Neuronal stem cell (in vitro differentiated cells): ENCODE data around the gene KNSTRN.

Source experiments
- DNase-seq: peaks from one replicate; pipeline ENCODE4 v3.0.0-alpha.2; 2013; ENCODE audit warnings: low spot score
- H2AFZ ChIP-seq: one replicate; pipeline ENCODE4 v1.6.1; 2013; ENCODE audit warnings: mild to moderate bottlenecking, low read length, inconsistent platforms
- H2AK5ac ChIP-seq: 2 replicates; pipeline ENCODE4 v1.6.1; 2013; ENCODE audit warnings: low read depth, mild to moderate bottlenecking, inconsistent platforms, low read length, moderate library complexity, mixed read lengths
- H2BK120ac ChIP-seq: 2 replicates; pipeline ENCODE4 v1.6.1; 2013; ENCODE audit warnings: low read depth, mild to moderate bottlenecking, inconsistent platforms, low read length, moderate library complexity, mixed read lengths
- H2BK12ac ChIP-seq: one replicate; pipeline ENCODE4 v1.6.1; 2013; ENCODE audit warnings: low read length, inconsistent platforms
- H2BK15ac ChIP-seq: 2 replicates; pipeline ENCODE4 v1.6.1; 2013; ENCODE audit warnings: mild to moderate bottlenecking, low read length, inconsistent platforms, mixed read lengths
- H2BK5ac ChIP-seq: one replicate; pipeline ENCODE4 v1.6.1; 2013; ENCODE audit warnings: inconsistent platforms, mild to moderate bottlenecking, low read length, moderate library complexity
- H3K14ac ChIP-seq: one replicate; pipeline ENCODE4 v1.6.1; 2013; ENCODE audit warnings: low read length, inconsistent platforms
- H3K18ac ChIP-seq: 2 replicates; pipeline ENCODE4 v1.6.1; 2013; ENCODE audit warnings: low read length, inconsistent platforms
- H3K23ac ChIP-seq: 2 replicates; pipeline ENCODE4 v1.6.1; 2013; ENCODE audit warnings: low read depth, mild to moderate bottlenecking, mixed read lengths, low read length, inconsistent platforms; ENCODE audit not compliant: poor library complexity
- H3K27ac ChIP-seq: replicated peaks from 3 replicates; pipeline ENCODE4 v1.5.1; 2013; ENCODE audit warnings: low read length, inconsistent platforms
- H3K27me3 ChIP-seq, 3 experiments: 2 replicates each; pipeline ENCODE4 v1.6.1; 2013; ENCODE audit warnings: low read length in 3 of 3, mild to moderate bottlenecking in 2 of 3, inconsistent platforms in 1 of 3, low read depth in 1 of 3, mixed read lengths in 1 of 3, moderate library complexity in 1 of 3; ENCODE audit not compliant: control insufficient read depth in 3 of 3, insufficient read depth in 3 of 3
- H3K36me3 ChIP-seq, 2 donors: replicated peaks in 1 of 2; 2 replicates each; pipeline ENCODE4 v1.6.1; 2013; ENCODE audit warnings: low read length in 2 of 2; ENCODE audit not compliant: control insufficient read depth in 2 of 2, insufficient read depth in 2 of 2
- H3K4ac ChIP-seq: 2 replicates; pipeline ENCODE4 v1.6.1; 2013; ENCODE audit warnings: inconsistent platforms, mild to moderate bottlenecking, low read length, moderate library complexity
- H3K4me1 ChIP-seq, 2 donors: 1 replicate in 1 of 2; 2 replicates in 1 of 2; pipeline ENCODE4 v1.6.1; 2013; ENCODE audit warnings: low read length in 2 of 2, low read depth in 1 of 2; ENCODE audit not compliant: control insufficient read depth in 2 of 2, insufficient read depth in 1 of 2
- H3K4me2 ChIP-seq: one replicate; pipeline ENCODE4 v1.6.1; 2013; ENCODE audit warnings: mild to moderate bottlenecking, low read length, inconsistent platforms; ENCODE audit not compliant: insufficient read depth, poor library complexity, severe bottlenecking
- H3K4me3 ChIP-seq, 2 donors: 2 replicates each; pipeline ENCODE4 v1.5.1; 2013; ENCODE audit warnings: low read length in 2 of 2, mild to moderate bottlenecking in 2 of 2, inconsistent platforms in 1 of 2, moderate library complexity in 1 of 2
- H3K79me1 ChIP-seq: one replicate; pipeline ENCODE4 v1.6.1; 2013; ENCODE audit warnings: low read depth, mild to moderate bottlenecking, inconsistent platforms, low read length, moderate library complexity
- H3K9ac ChIP-seq: one replicate; pipeline ENCODE4 v1.6.1; 2013; ENCODE audit warnings: mild to moderate bottlenecking, low read depth, low read length, inconsistent platforms; ENCODE audit not compliant: poor library complexity
- H3K9me3 ChIP-seq, 2 donors: replicated peaks in 1 of 2; 2 replicates each; pipeline versions ENCODE3 to v1.6.1; 2013; ENCODE audit warnings: low read length in 2 of 2, mild to moderate bottlenecking in 2 of 2, inconsistent platforms in 1 of 2, low read depth in 1 of 2, mixed read lengths in 1 of 2, moderate library complexity in 1 of 2; ENCODE audit not compliant: control insufficient read depth in 2 of 2, insufficient read depth in 1 of 2
- H4K8ac ChIP-seq: one replicate; pipeline ENCODE4 v1.6.1; 2013; ENCODE audit warnings: low read depth, mild to moderate bottlenecking, inconsistent platforms, low read length, moderate library complexity
- H4K91ac ChIP-seq: one replicate; pipeline ENCODE4 v1.6.1; 2013; ENCODE audit warnings: low read length, low read depth, mild to moderate bottlenecking, inconsistent platforms; ENCODE audit not compliant: poor library complexity
- WGBS, 2 donors: extraction: QIAGEN DNeasy Blood & Tissue Kit; methylation state at CpG; one replicate each; pipeline ENCODE4 v1.1.7; 2013; ENCODE audit warnings: missing lambda C conversion rate in 2 of 2, mixed read lengths in 1 of 2; ENCODE audit not compliant: insufficient read length in 2 of 2, insufficient replicate concordance in 1 of 2; ENCODE audit errors: extremely low coverage in 2 of 2; 5-methylcytosine and 5-hydroxymethylcytosine counted together

The KNSTRN gene

DNA sequence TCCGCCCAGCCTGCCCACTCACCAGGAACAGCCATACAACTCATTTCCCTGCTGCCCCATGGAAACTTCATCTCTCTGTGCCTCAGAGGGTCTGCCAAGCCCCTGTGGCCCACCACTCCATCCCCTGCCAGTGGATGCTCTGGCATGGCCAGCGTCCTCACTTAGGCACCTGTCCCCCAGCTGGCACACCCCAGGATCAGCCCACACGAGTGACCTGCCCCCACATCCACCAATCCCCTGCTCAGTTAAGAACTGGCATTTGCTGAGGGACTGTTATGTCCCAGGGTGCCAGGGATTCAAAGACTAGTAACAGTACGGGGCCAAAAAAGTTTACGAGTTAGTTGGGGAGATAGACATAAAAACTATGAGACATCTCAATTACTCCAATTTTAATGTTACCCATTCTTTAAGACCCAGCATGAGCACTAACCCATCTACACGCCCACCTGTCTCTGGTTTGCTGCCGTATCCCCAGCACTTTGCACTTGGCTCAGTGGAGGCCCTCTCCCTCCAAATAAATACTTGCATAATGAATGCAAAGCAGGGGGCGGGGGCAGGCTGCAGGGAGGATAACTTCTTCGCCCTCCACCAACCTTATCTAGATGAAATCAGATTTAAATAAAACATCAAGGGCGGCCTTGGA is 46.7 kb downstream of the KNSTRN start:
- no peak overlapping the region for H3K9ac ChIP-seq
- WGBS, 2 donors, result no CpG with 5 or more reads among the region's 10 CpGs
- no peak overlapping the region for H3K4me3 ChIP-seq
- H3K4ac ChIP-seq, result no peak overlapping the region
- H3K9me3 ChIP-seq, result no peaks in the 10 kb centered on the region
- H3K18ac ChIP-seq, result no peak overlapping the region
- H3K4me2 ChIP-seq, result no peak overlapping the region
- H2AK5ac ChIP-seq, result peak overlapping the region; percentile 5
- H3K23ac ChIP-seq, result peak overlapping the region; percentile 1
- H4K91ac ChIP-seq, result no peak overlapping the region
- H3K36me3 ChIP-seq, result peaks cover 0 to 2% of the 10 kb centered on the region in 2 donors
- H2BK15ac ChIP-seq, result no peak overlapping the region
- no peak overlapping the region for H3K14ac ChIP-seq
- H2AFZ ChIP-seq, result no peak overlapping the region
- H3K79me1 ChIP-seq, result no peaks in the 10 kb centered on the region
- H2BK120ac ChIP-seq, result no peak overlapping the region
- no peak for DNase-seq
- H2BK12ac ChIP-seq, result no peak overlapping the region
- H3K27ac ChIP-seq, result no peak overlapping the region
- no peak overlapping the region for H2BK5ac ChIP-seq
- H3K4me1 ChIP-seq, result peaks cover 0 to 2% of the 10 kb centered on the region in 2 donors
- no peak overlapping the region for H4K8ac ChIP-seq
- H3K27me3 ChIP-seq, result peaks cover 0 to 7% (median 4%) of the 10 kb centered on the region in 3 experiments

DNA sequence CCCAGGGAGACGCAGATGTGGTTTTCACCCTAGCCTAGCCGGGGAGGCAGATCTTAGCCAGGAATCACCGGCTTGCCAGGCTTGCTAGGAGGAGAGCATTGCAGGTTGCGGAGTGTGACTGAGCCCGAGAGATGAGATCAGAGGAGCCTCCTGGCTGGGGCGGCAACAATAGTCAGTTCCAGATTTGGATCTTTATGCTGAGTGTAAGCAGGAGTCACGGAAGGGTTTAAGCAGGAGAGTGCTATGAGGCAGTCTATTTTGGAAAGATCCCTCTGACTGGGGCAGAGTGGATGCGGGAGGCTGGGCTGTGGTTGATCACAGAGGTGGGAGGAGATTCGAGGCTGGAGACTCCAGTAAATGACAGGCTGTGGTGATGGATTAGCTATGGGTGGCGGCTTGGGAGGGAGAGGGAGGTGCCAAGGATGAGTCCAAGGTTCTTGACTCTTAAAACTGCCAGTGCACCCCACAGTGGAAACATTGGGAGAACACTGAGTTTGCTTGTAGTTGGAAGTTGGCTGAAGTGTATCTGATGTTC is 47.8 kb downstream of the KNSTRN start:
- Histone ChIP-seq H3K79me1 (no peaks in the 10 kb centered on the region), H3K4ac (no peak overlapping the region), H2BK120ac (no peak overlapping the region), H3K18ac (no peak overlapping the region), H2AFZ (no peak overlapping the region), H3K4me2 (no peak overlapping the region), H3K36me3 (peaks cover 0 to 2% of the 10 kb centered on the region in 2 donors), H3K4me3 (no peak overlapping the region), H3K9ac (no peak overlapping the region), H2AK5ac (no peak overlapping the region), H3K27me3 (peaks cover 0 to 18% (median 13%) of the 10 kb centered on the region in 3 experiments), H4K91ac (no peak overlapping the region), H3K9me3 (no peaks in the 10 kb centered on the region), H2BK12ac (no peak overlapping the region), H2BK5ac (no peak overlapping the region), H3K27ac (no peak overlapping the region), H4K8ac (no peak overlapping the region), H3K23ac (no peak overlapping the region), H3K14ac (no peak overlapping the region), H2BK15ac (no peak overlapping the region), H3K4me1 (peaks cover 0 to 3% of the 10 kb centered on the region in 2 donors)
- no CpG with 5 or more reads among the region's 10 CpGs for WGBS, 2 donors
- no peak for DNase-seq

DNA sequence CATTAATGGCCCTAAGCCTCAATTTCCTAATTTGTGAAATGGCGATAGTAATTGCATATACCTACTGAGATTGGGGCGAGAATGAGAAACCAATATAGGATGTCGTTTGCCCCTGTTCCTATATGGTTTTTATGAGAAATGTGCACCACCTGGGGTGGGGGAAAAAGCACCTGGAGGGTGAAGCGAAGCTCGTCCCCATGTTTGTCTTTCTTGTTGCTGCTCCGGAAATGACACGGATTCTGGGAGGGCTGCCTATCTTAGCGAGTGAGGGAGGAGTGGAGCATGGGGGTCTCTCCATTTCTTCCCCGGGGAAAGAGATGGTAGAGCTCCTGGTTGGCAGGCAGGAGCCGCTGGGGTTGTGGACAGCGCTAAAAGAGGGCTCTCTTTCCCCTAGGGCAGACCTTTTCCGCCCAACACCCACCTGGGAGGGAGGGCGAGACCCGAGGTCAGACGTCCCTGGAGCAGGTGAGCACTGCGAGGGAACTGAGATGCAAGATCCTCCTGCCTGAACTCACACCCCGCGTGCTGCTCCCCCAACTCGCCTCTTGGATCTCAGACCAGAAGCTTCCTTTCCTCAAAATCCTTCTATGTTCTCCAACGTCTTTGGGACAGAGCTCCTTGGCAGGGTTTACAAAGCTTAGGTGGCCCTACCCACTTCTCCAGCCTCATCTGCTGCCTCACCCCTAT is 52.6 kb downstream of the KNSTRN start:
- H2BK15ac ChIP-seq, result peak overlapping the region; percentile 0
- H2BK12ac ChIP-seq, result no peak overlapping the region
- no peak for DNase-seq
- H3K23ac ChIP-seq, result no peak overlapping the region
- no peak overlapping the region for H4K8ac ChIP-seq
- no peak overlapping the region for H3K4ac ChIP-seq
- peaks cover 31 to 39% of the 10 kb centered on the region in 2 donors for H3K4me1 ChIP-seq
- peak overlapping the region; percentile 95 for H3K4me2 ChIP-seq
- peak overlapping the region; percentile 94 for H2AFZ ChIP-seq
- no peak overlapping the region for H3K14ac ChIP-seq
- peak overlapping the region; percentile 22 for H4K91ac ChIP-seq
- H3K27me3 ChIP-seq, result peaks cover 3 to 66% (median 53%) of the 10 kb centered on the region in 3 experiments
- no peak overlapping the region for H3K27ac ChIP-seq
- peak overlapping the region; percentile 0 for H3K9ac ChIP-seq
- H2BK120ac ChIP-seq, result no peak overlapping the region
- H3K18ac ChIP-seq, result no peak overlapping the region
- WGBS, 2 donors, result no CpG with 5 or more reads among the region's 20 CpGs
- H3K9me3 ChIP-seq, result no peaks in the 10 kb centered on the region
- H2AK5ac ChIP-seq, result no peak overlapping the region
- H3K4me3 ChIP-seq, result no peak overlapping the region
- no peaks in the 10 kb centered on the region for H3K36me3 ChIP-seq
- no peak overlapping the region for H2BK5ac ChIP-seq
- H3K79me1 ChIP-seq, result no peaks in the 10 kb centered on the region

DNA sequence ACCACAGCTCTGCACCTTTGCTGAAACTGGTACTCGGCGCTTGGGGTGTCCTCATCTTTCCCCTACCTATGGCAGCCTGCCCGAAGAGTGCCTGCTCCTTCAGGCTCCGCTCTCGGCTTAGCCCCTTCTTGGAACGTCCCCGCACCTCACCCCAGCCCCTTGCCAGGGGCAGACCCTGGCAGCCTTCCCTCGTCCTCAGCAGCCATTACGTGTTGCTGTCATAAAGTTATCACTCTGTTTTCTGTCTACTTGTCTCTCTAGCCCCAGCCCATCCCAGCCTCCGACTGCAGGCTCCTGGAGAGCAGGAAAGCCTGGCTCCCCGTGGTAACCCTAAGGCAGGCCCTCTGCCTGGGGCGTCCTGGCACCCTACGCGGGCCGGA is 53.2 kb downstream of the KNSTRN start:
- Histone ChIP-seq H2BK120ac (no peak overlapping the region), H2AFZ (peak overlapping the region; percentile 94), H3K4me3 (peak overlapping the region; percentile 47 to 71), H3K36me3 (no peaks in the 10 kb centered on the region), H3K79me1 (no peaks in the 10 kb centered on the region), H4K8ac (no peak overlapping the region), H2BK5ac (peak overlapping the region; percentile 57), H3K23ac (no peak overlapping the region), H4K91ac (peak overlapping the region; percentile 22), H2AK5ac (peak overlapping the region; percentile 2), H2BK15ac (peak overlapping the region; percentile 0), H3K9me3 (no peaks in the 10 kb centered on the region), H3K4me1 (peaks cover 30 to 39% of the 10 kb centered on the region in 2 donors), H3K4ac (no peak overlapping the region), H3K27me3 (peaks cover 3 to 66% (median 53%) of the 10 kb centered on the region in 3 experiments), H2BK12ac (no peak overlapping the region), H3K27ac (no peak overlapping the region), H3K18ac (peak overlapping the region; percentile 86), H3K14ac (no peak overlapping the region), H3K9ac (peak overlapping the region; percentile 0), H3K4me2 (peak overlapping the region; percentile 95)
- no CpG with 5 or more reads among the region's 15 CpGs for WGBS, 2 donors
- DNase-seq, result no peak
